Neuron (in vitro differentiated cells): ENCODE data around the gene GPRC6A.
"Not testable (repeated sequence)": the region's sequence is repeated elsewhere in the genome, so short reads cannot be mapped to it uniquely, and the experiment has no call there.

Source experiments
- H2AFZ ChIP-seq: one replicate; pipeline ENCODE4 v1.6.1; 2013; ENCODE audit warnings: low read depth, mild to moderate bottlenecking, inconsistent platforms, low read length, moderate library complexity
- H3K27me3 ChIP-seq: one replicate; pipeline ENCODE4 v1.6.1; 2013; ENCODE audit warnings: low read length; ENCODE audit not compliant: insufficient read depth
- H3K36me3 ChIP-seq: one replicate; pipeline ENCODE4 v1.6.1; 2013; ENCODE audit warnings: low read length; ENCODE audit not compliant: insufficient read depth
- H3K4me1 ChIP-seq: one replicate; pipeline ENCODE4 v1.6.1; 2013; ENCODE audit warnings: low read length; ENCODE audit not compliant: insufficient read depth
- H3K4me3 ChIP-seq: 2 replicates; pipeline ENCODE4 v1.5.1; 2013; ENCODE audit warnings: mild to moderate bottlenecking, low read length, moderate library complexity
- H3K9me3 ChIP-seq: one replicate; pipeline ENCODE4 v1.6.1; 2013; ENCODE audit warnings: low read length

GPRC6A gene

DNA sequence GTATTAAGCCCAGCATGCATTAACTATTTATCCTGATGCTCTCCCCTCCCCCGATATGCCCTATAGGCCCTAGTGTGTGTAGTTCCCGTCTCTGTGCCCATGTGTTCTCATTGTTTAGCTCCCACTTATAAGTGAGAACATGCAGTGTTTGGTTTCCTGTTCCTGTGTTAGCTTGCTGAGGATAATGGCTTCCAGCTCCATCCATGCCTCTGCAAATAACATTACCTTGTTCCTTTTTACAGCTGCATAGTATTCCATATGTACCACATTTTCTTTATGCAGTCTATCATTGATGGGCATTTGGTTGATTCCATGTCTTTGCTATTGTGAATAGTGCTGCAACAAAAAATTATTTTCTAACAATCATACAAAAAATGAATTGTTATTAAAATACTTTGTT is 5.6 kb upstream of the GPRC6A start:
- H3K27me3 ChIP-seq, H3K4me1 ChIP-seq, H2AFZ ChIP-seq, H3K36me3 ChIP-seq, H3K9me3 ChIP-seq, H3K4me3 ChIP-seq: not testable (repeated sequence)

DNA sequence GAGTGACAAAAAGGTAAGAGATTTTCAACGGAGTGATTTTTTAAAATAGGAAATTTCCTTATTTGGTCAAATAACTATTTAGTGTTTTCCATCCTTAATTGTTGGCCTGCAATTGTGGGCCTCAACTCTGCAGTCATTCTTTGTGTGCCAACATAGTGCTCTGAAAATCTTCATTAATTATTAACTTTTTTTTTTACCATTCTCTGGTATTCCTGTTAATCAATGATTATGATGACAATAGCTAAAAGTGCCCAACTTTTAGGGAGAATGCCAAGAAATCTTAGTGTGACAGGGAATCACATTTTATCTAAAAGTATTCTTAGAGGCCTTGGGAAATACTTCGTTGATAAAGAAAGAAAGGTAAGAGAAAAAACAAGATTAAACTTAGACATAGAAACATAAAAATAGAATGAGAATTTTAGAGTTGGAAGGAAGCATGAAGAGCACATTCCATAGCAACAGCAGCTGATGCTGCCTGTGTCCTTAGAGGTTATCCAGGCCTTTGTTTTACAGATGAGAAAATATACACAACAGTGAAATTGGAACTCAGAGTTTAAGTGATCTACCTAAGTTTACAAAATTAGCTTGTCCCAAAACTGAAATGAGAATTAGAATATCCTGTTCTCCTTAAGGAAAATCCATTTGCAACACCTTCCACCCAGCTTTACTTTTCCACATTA is 1.2 kb downstream of the GPRC6A start:
- H3K9me3 ChIP-seq, result no peaks in the 10 kb centered on the region
- H3K4me1 ChIP-seq, result no peaks in the 10 kb centered on the region
- no peak overlapping the region for H2AFZ ChIP-seq
- H3K27me3 ChIP-seq, result no peaks in the 10 kb centered on the region
- no peak overlapping the region for H3K4me3 ChIP-seq
- no peaks in the 10 kb centered on the region for H3K36me3 ChIP-seq

DNA sequence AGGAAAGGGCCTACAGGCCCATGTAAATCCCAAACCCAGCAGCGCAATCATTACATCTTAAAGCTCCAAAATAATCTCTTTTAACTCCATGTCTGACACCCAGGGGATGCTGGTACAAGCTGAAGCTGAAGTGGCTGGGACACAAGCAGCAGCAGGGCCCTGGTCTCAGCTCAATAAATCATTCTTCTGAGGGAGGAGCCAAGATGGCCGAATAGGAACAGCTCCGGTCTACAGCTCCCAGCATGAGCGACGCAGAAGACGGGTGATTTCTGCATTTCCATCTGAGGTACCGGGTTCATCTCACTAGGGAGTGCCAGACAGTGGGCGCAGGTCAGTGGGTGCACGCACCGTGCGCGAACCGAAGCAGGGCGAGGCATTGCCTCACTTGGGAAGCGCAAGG is 12.5 kb downstream of the GPRC6A start:
- H3K4me3 ChIP-seq, H3K36me3 ChIP-seq, H3K27me3 ChIP-seq, H3K9me3 ChIP-seq, H2AFZ ChIP-seq, H3K4me1 ChIP-seq: not testable (repeated sequence)

DNA sequence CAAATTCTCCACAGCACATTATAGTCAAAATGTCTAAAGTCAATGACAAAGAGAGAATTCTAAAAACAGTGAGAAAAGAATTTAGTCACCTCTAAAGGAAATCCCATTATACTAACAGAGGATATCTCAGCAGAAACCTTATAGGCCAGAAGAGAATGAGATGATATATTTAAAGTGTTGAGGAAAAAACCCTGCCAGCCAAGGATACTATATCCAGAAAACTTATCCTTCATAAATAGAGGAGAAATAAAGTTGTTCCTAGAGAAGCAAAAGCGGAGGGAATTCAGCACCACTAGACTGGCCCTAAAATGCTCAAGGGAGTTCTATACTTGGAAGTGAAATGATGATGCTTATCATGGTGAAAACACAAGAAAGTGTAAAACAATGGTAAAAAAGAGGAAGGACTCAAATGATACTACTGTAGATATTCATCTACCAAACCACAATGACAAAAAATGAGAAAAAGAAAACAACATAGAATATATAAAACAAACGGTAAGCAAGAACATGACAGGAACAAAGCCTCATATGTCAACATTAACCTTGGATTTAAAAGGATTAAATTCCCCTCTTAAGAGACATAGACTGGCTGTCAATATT is 16.7 kb downstream of the GPRC6A start:
- no peaks in the 10 kb centered on the region for H3K27me3 ChIP-seq
- H3K4me3 ChIP-seq, result no peak overlapping the region
- no peaks in the 10 kb centered on the region for H3K4me1 ChIP-seq
- H2AFZ ChIP-seq, result no peak overlapping the region
- H3K36me3 ChIP-seq, result no peaks in the 10 kb centered on the region
- H3K9me3 ChIP-seq, result no peaks in the 10 kb centered on the region

DNA sequence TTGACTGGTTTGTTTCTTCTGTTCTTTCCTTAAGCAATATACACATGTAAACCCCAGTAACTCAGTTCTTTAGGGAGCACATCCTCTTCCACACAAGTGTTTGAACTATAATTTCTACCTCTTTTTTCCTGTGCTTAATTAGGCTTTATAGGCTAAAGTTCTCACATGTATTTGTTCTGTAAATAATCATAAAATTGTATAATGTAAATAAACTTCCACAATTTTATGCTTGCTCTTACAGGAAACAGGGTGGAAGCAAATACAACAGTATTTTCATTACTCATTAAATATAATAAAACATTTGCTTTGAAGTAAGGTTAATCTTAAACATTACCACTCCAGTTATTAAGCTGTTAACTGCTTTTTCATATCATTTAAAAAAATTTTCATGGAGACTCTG is 26.9 kb downstream of the GPRC6A start:
- Histone ChIP-seq H3K4me1 (no peaks in the 10 kb centered on the region), H3K4me3 (no peak overlapping the region), H3K36me3 (no peaks in the 10 kb centered on the region), H3K9me3 (no peaks in the 10 kb centered on the region), H3K27me3 (no peaks in the 10 kb centered on the region), H2AFZ (no peak overlapping the region)

DNA sequence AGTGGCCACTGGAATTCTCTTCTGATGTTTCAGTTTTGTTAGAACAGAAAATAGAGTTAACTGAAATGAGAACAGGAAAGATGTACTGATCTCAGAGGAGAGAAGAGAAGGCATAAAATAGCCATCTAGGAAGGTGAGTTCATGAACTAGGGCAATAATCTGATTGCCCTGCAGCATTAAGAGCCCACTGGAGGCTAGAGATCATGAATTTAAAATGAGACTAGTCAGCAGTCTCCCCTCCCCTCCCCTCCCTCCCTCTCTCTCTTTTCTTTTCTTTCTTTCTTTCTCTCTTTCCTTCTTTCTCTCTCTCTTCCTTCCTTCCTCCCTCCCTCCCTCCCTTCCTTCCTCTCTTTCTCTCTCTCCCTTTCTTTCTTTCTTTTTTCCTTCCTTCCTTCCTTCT is 28.9 kb downstream of the GPRC6A start:
- H3K9me3 ChIP-seq, result no peaks in the 10 kb centered on the region

DNA sequence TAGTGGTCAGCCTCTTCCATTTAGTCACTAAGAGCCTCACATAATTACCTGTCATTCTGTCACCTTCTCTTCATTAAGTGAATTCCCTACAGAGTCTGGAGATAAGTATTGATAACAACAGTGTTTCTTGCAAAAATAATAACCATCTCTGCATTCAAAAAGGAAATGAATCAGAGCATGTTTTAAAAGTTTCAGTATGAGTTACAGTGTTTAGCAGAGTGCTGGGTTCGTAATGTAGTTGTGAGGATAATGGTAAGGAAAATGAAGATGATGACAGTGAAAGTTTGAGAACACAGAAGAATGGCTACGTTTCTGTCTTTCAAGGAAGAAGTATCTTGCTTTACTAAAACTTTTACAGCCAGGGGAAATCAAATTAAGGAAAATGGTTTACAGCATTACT is 31.3 kb downstream of the GPRC6A start:
- Histone ChIP-seq H3K9me3 (no peaks in the 10 kb centered on the region), H3K4me3 (no peak overlapping the region)

More for the DNA sequence above, 28.9 kb downstream of the GPRC6A start:
- Histone ChIP-seq H2AFZ (no peak overlapping the region), H3K4me1 (no peaks in the 10 kb centered on the region), H3K4me3 (no peak overlapping the region), H3K27me3 (no peaks in the 10 kb centered on the region), H3K36me3 (no peaks in the 10 kb centered on the region)

DNA sequence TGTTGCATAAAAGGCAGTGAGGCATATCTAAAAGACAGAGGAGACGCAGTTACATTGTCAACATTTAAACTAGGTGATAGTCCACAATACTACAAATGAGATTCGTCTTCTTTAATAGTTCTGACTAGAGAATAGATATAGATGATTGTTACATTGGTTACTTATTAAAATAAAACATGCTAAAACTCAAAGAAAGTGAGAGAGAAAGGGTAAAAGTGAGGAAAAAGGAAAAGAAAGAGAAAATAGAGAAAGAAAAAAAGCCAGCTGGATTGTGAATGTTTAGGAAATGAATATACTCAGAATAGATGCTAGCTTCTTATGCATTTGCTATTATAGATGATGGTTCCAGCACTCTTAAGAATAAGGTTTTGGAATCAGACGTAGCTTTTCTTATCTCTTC is 35.7 kb downstream of the GPRC6A start:
- Histone ChIP-seq H3K27me3 (no peaks in the 10 kb centered on the region), H3K36me3 (no peaks in the 10 kb centered on the region), H3K9me3 (no peaks in the 10 kb centered on the region), H3K4me3 (no peak overlapping the region), H3K4me1 (no peaks in the 10 kb centered on the region), H2AFZ (no peak overlapping the region)

More for the DNA sequence above, 31.3 kb downstream of the GPRC6A start:
- H3K36me3 ChIP-seq, result no peaks in the 10 kb centered on the region
- H3K27me3 ChIP-seq, result no peaks in the 10 kb centered on the region
- H2AFZ ChIP-seq, result no peak overlapping the region
- H3K4me1 ChIP-seq, result no peaks in the 10 kb centered on the region

DNA sequence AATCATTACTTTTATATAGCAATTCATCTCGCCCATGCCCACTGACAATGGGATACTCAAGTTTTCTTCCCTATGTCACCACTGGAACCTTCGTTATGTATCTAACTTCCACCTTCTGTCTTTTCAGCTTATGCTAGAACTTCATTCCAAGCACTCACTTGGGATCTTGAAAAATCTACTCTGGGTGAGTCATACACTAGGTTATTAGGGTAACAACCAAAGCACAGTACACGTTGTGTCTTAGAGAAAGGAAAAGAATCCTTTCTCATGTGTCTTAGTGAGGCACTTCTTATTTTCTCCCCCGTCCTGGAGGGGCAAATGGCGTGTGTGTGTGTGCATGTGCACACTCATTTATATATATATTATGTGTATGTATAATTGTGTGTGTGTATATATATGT is 45.0 kb downstream of the GPRC6A start:
- Histone ChIP-seq H3K27me3 (no peaks in the 10 kb centered on the region), H3K9me3 (no peaks in the 10 kb centered on the region), H3K36me3 (no peaks in the 10 kb centered on the region), H2AFZ (no peak overlapping the region), H3K4me1 (no peaks in the 10 kb centered on the region), H3K4me3 (no peak overlapping the region)

DNA sequence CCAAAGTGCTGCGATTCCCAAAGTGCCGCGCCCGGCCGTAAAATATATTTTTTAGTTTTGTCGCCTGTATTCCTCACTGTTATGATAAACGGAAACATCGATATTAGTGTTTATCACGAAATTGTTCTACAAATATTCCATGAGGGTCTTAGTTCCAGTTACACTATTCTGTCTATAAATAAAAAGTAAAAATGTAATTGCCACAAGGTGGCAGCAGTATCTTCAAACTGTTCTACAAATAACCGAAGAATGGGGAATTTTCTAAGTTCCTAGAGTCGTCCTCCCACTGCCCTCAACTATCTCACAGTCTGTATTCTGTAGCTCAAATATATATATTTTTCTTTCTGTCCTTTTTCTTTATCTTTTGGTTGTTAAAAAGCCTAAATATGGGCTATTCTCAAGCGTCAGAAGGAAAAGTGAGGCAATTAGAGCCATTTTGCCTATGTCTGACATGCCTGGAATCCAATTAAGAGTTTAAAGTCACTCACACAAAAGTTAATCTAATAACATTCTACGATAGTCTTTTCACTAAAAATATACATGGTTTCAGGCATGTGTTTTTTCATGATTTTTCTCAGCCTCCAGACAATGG is 49.2 kb downstream of the GPRC6A start:
- Histone ChIP-seq H2AFZ (no peak overlapping the region), H3K4me1 (no peaks in the 10 kb centered on the region), H3K4me3 (no peak overlapping the region), H3K27me3 (no peaks in the 10 kb centered on the region), H3K9me3 (no peaks in the 10 kb centered on the region), H3K36me3 (no peaks in the 10 kb centered on the region)

DNA sequence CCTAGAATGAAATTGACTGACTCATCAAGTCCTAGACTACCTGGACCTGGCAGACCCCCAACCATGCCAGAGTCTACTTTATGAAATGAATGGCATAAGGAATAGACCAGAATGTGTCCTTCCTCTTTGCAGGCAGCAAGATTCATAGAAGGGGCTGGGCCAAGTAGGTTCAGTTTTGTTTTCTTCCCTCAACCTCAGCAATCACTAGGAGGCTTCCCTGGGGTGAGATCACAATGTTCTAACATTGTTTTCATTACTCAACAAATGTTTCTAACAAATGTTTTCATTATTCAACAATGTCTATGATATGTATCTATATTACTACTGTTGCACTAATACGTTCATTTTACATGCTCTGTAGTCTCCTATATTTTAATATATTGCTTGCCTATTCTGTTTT is 55.0 kb downstream of the GPRC6A start:
- H3K27me3 ChIP-seq, result no peaks in the 10 kb centered on the region
- H3K4me3 ChIP-seq, result no peak overlapping the region
- no peaks in the 10 kb centered on the region for H3K4me1 ChIP-seq
- H3K9me3 ChIP-seq, result no peaks in the 10 kb centered on the region
- no peaks in the 10 kb centered on the region for H3K36me3 ChIP-seq
- H2AFZ ChIP-seq, result no peak overlapping the region

DNA sequence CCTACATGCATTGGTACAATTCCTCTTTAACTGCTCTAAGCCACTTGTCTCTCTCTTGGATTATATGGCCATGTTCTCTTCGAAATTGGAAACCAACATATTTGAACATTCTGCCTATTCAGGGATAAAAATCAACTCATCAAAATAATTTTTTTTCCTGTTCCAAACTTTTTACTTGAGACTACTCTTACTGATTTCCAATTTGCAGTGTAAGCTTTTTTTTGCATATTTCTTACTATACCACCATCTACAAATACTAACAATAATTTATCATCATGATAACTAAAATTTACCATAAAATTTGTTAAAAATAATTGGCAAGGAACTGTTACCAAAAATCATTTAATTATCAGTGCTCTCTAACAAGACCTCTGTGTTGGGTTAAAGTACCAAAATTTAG is 56.4 kb downstream of the GPRC6A start:
- no peaks in the 10 kb centered on the region for H3K4me1 ChIP-seq
- H2AFZ ChIP-seq, result no peak overlapping the region
- H3K4me3 ChIP-seq, result no peak overlapping the region
- H3K36me3 ChIP-seq, result no peaks in the 10 kb centered on the region
- H3K9me3 ChIP-seq, result no peaks in the 10 kb centered on the region
- H3K27me3 ChIP-seq, result no peaks in the 10 kb centered on the region

DNA sequence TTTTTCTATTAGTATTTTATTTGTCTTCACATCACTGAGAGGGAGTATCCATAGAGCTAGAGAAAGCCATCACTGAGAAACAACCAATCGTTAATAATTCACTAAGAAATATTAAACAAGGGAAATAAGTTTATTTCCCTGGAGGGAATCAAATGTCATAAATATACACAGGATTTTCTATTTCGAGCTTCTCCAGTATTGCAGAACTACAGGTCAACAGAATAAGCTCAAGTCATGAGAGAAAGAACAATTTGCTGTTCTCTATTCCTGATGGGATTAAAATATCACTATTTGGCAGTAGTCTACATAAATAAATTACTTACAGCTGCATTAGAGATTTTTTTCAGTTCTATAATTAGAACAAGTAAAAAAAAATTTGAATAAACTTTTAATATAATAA is 61.2 kb downstream of the GPRC6A start:
- peaks cover 6% of the 10 kb centered on the region for H3K4me1 ChIP-seq
- H3K9me3 ChIP-seq, result peaks cover 4% of the 10 kb centered on the region
- no peak overlapping the region for H3K4me3 ChIP-seq

More for the DNA sequence above, 61.2 kb downstream of the GPRC6A start:
- Histone ChIP-seq H3K27me3 (peaks cover 35% of the 10 kb centered on the region), H2AFZ (no peak overlapping the region), H3K36me3 (no peaks in the 10 kb centered on the region)
